Measurements from ENCODE around the gene TEDC2.

DNA sequence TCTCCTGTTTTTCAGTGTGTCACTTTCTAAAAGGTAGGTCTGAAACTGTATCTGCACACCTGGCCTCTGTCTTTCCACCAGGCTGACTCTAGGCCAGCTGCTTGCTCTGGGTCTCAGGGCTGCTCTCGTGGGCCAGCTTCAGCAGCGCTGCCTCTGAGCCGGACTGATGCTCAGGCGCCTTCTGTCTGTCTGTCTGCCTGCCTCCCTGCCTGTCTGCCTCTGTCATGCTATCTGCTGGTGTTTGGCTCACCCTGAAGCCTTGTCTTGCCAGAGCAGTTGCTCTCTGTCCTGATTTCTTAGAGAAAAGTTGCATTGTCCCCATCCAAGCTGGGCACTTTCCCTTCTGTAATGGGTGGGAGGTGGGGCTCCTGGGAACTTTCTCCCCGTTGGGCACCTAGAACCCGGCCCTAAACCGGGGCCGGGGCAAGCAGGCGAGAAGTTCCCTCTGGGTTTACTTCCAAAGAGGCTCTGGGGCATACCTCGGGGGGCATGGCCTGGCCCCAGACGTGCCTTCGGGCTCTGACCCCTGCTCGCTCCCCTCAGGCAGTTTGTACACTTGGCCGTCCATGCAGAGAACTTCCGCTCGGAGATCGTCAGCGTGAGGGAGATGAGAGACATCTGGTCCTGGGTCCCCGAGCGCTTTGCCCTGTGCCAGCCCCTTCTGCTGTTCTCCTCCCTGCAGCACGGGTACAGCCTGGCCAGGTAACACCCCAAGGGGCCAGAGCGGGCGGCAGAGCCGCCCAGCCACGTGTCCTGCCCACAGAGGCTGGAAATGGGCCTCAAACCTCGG, 38.0 kb downstream of the TEDC2 start:
- no peak for TF ChIP-seq POLR2A (IDR thresholded peaks at IDR 0.05)
- TF ChIP-seq, protein P1, sequence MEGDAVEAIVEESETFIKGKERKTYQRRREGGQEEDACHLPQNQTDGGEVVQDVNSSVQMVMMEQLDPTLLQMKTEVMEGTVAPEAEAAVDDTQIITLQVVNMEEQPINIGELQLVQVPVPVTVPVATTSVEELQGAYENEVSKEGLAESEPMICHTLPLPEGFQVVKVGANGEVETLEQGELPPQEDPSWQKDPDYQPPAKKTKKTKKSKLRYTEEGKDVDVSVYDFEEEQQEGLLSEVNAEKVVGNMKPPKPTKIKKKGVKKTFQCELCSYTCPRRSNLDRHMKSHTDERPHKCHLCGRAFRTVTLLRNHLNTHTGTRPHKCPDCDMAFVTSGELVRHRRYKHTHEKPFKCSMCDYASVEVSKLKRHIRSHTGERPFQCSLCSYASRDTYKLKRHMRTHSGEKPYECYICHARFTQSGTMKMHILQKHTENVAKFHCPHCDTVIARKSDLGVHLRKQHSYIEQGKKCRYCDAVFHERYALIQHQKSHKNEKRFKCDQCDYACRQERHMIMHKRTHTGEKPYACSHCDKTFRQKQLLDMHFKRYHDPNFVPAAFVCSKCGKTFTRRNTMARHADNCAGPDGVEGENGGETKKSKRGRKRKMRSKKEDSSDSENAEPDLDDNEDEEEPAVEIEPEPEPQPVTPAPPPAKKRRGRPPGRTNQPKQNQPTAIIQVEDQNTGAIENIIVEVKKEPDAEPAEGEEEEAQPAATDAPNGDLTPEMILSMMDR (IDR thresholded peaks at IDR 0.05): no peak
